T-helper 22 cell (primary cell): ENCODE results near the gene PTPRM.
"Not testable (repeated sequence)": the region's sequence is repeated elsewhere in the genome, so short reads cannot be mapped to it uniquely, and the experiment has no call there.

Source experiments
- DNase-seq: peaks from one replicate; pipeline ENCODE4 v3.0.0-alpha.2; 2020; ENCODE audit warnings: low read depth

The PTPRM gene

GRCh38 chr18:7950380-7951136, 383.4 kb downstream of the PTPRM start:
- DNase-seq: no peak

GRCh38 chr18:7953095-7953958, 386.2 kb downstream of the PTPRM start:
- no peak for DNase-seq

- DNase-seq: no peak
These were observed 387.1 kb downstream of the PTPRM start for GRCh38 chr18:7954238-7954637.

GRCh38 chr18:7955175-7955574, 388.1 kb downstream of the PTPRM start:
- no peak for DNase-seq

- no peak for DNase-seq
These were observed 390.2 kb downstream of the PTPRM start for GRCh38 chr18:7957297-7957696.

GRCh38 chr18:7958081-7958896, 391.2 kb downstream of the PTPRM start:
- DNase-seq: no peak

GRCh38 chr18:7958897-7959146, 391.7 kb downstream of the PTPRM start:
- no peak for DNase-seq

- not testable (repeated sequence) for DNase-seq
These were observed 399.6 kb downstream of the PTPRM start for GRCh38 chr18:7966682-7967081.

- no peak for DNase-seq
These were observed 407.2 kb downstream of the PTPRM start for GRCh38 chr18:7974200-7974874.

GRCh38 chr18:7977897-7978296, 410.8 kb downstream of the PTPRM start:
- DNase-seq: no peak

- no peak for DNase-seq
These were observed 411.7 kb downstream of the PTPRM start for GRCh38 chr18:7978834-7979233.

- no peak for DNase-seq
These were observed 412.6 kb downstream of the PTPRM start for GRCh38 chr18:7979714-7980113.

- no peak for DNase-seq
These were observed 413.0 kb downstream of the PTPRM start for GRCh38 chr18:7980136-7980535.

GRCh38 chr18:7980656-7981055, 413.5 kb downstream of the PTPRM start:
- no peak for DNase-seq

GRCh38 chr18:7982216-7982615, 415.1 kb downstream of the PTPRM start:
- DNase-seq: no peak

- DNase-seq: no peak
These were observed 420.3 kb downstream of the PTPRM start for GRCh38 chr18:7987284-7987976.

- DNase-seq: no peak
These were observed 423.6 kb downstream of the PTPRM start for GRCh38 chr18:7990670-7991069.

- no peak for DNase-seq
These were observed 434.7 kb downstream of the PTPRM start for GRCh38 chr18:8001711-8002301.

- DNase-seq: no peak
These were observed 437.0 kb downstream of the PTPRM start for GRCh38 chr18:8003878-8004675.

GRCh38 chr18:8004792-8005191, 437.7 kb downstream of the PTPRM start:
- DNase-seq: no peak
